ENCODE data around the gene PRICKLE4. TPM values are rescaled to one million over a fixed set of nuclear protein-coding genes. Genes with fewer than 3 reads are reported as not detected.

The PRICKLE4 gene
- total RNA-seq, 1 experiment from 2014 or later: 1.6 TPM

DNA sequence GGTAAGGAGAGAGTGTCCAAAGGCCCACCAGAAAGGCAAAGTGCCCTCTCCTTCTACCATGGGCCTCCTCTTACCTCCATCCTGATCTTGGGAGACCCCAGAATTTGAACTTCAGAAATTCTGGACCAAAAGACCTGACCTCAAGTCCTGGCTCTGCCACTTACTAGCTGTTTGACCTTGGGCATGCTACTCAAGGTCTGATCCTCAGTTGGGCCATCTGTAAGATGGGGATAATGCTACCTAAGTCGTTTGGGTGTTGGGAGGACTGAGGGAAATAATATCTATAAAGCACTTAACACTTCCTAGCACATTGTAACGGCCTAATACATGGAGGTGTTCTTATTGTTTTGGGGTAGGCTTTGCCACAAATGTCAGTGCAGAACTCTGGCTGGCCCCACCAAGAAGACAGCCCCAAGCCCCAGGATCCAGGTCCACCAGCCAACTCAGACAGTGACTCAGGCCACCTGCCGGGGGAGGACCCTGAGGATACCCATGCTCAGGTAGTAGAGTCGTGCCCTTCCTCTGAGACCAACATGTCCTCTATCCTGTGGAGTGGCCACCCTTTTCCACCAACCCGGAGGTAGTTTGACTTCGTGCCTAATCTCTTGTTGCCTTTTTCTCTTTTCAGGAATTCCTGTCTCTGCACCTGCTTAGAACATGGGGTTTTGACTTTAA is 2.7 kb downstream of the PRICKLE4 start:
- H3K4me3 ChIP-seq (ENCODE audit: low read depth in 2 of 2, low read length in 2 of 2): no peak overlapping the region
- intact Hi-C loops (cut with micrococcal nuclease; ENCODE audit: unreplicated experiment) (loop anchor here (5.0 to 10.0 kb wide), 2 partner anchors 48 to 259 kb away; partner anchors contain the start of gene TFEB), in situ Hi-C loops (cut with HindIII; ENCODE audit: low pct_unique_long_range_greater_than_20kb, low sequenced_read_pairs) (no loop called here)
- ATAC-seq (no peak), DNase-seq (ENCODE audit: low read depth, low spot score) (no peak)
- no TSS peak for BruUV-seq (replicated peaks)
- TF ChIP-seq, protein P1, sequence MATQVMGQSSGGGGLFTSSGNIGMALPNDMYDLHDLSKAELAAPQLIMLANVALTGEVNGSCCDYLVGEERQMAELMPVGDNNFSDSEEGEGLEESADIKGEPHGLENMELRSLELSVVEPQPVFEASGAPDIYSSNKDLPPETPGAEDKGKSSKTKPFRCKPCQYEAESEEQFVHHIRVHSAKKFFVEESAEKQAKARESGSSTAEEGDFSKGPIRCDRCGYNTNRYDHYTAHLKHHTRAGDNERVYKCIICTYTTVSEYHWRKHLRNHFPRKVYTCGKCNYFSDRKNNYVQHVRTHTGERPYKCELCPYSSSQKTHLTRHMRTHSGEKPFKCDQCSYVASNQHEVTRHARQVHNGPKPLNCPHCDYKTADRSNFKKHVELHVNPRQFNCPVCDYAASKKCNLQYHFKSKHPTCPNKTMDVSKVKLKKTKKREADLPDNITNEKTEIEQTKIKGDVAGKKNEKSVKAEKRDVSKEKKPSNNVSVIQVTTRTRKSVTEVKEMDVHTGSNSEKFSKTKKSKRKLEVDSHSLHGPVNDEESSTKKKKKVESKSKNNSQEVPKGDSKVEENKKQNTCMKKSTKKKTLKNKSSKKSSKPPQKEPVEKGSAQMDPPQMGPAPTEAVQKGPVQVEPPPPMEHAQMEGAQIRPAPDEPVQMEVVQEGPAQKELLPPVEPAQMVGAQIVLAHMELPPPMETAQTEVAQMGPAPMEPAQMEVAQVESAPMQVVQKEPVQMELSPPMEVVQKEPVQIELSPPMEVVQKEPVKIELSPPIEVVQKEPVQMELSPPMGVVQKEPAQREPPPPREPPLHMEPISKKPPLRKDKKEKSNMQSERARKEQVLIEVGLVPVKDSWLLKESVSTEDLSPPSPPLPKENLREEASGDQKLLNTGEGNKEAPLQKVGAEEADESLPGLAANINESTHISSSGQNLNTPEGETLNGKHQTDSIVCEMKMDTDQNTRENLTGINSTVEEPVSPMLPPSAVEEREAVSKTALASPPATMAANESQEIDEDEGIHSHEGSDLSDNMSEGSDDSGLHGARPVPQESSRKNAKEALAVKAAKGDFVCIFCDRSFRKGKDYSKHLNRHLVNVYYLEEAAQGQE (IDR thresholded peaks at IDR 0.05; ENCODE audit: insufficient read depth in 1 of 2, low read depth in 2 of 2, low read length in 1 of 2): no peak
- TF ChIP-seq, protein P2, sequence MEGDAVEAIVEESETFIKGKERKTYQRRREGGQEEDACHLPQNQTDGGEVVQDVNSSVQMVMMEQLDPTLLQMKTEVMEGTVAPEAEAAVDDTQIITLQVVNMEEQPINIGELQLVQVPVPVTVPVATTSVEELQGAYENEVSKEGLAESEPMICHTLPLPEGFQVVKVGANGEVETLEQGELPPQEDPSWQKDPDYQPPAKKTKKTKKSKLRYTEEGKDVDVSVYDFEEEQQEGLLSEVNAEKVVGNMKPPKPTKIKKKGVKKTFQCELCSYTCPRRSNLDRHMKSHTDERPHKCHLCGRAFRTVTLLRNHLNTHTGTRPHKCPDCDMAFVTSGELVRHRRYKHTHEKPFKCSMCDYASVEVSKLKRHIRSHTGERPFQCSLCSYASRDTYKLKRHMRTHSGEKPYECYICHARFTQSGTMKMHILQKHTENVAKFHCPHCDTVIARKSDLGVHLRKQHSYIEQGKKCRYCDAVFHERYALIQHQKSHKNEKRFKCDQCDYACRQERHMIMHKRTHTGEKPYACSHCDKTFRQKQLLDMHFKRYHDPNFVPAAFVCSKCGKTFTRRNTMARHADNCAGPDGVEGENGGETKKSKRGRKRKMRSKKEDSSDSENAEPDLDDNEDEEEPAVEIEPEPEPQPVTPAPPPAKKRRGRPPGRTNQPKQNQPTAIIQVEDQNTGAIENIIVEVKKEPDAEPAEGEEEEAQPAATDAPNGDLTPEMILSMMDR (IDR thresholded peaks at IDR 0.05): no peak
- no peak for TF ChIP-seq TCF7L2 (IDR thresholded peaks at IDR 0.05; ENCODE audit: low read depth, low read length)
- TF ChIP-seq POLR2AphosphoS5 (IDR thresholded peaks at IDR 0.05; ENCODE audit: low read depth, low read length): no peak
- no peak for TF ChIP-seq SIN3A (IDR thresholded peaks at IDR 0.05; ENCODE audit: borderline replicate concordance, insufficient read depth, low read depth, low read length)
- H3K27ac ChIP-seq (ENCODE audit: low read length): no peak overlapping the region
- no peaks in the 10 kb centered on the region for H3K27me3 ChIP-seq (ENCODE audit: control insufficient read depth, insufficient read depth, low read length)
- POLR2A ChIA-PET: no interaction called here
- H3K4me1 ChIP-seq (ENCODE audit: control insufficient read depth, insufficient read depth, low read length): peaks cover 8% of the 10 kb centered on the region
- H3K36me3 ChIP-seq (ENCODE audit: control insufficient read depth, insufficient read depth, low read length): no peaks in the 10 kb centered on the region; the same call in 1 of the 2 replicates
- H3K9me3 ChIP-seq (ENCODE audit: control insufficient read depth, insufficient read depth, low read depth, low read length): no peaks in the 10 kb centered on the region
- CTCF ChIA-PET: interaction anchor here (1.0 kb wide), 1 partner anchor 180 kb away, joined by 3 read pairs; no protein-coding TSS in a partner anchor

DNA sequence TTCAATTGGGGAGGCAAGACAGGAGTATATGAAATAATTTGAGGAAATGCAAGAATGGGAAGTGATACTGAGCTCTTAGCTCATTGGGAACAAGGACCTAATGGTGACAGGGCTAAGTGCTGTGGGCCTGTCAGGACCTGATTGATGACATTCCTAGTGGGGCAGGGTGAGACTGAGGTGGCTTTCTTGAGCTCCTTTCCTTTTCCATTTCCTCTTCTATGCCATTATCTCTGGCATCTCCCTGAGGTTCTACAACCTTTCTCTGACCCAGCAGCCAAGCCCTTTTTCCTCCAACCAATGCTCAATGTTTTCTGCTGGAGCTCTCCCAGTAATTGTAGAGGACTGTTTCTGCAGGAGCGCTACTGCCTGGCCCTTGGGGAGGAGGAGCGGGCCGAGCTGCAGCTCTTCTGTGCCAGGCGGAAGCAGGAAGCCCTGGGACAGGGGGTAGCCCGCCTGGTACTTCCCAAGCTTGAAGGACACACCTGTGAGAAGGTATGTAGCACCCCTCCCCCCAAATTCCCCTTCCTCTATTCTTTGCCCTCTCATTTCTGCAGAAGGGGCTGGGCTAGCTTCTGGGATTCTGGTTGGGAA is 4.1 kb downstream of the PRICKLE4 start:
- BruUV-seq (replicated peaks): no TSS peak
- H3K27ac ChIP-seq (ENCODE audit: low read length): no peak overlapping the region
- DNase-seq (ENCODE audit: low read depth, low spot score) (no peak), ATAC-seq (no peak)
- no peaks in the 10 kb centered on the region for H3K27me3 ChIP-seq (ENCODE audit: control insufficient read depth, insufficient read depth, low read length)
- H3K9me3 ChIP-seq (ENCODE audit: control insufficient read depth, insufficient read depth, low read depth, low read length): no peaks in the 10 kb centered on the region
- H3K36me3 ChIP-seq (ENCODE audit: control insufficient read depth, insufficient read depth, low read length): peaks cover 8% of the 10 kb centered on the region
- TF ChIP-seq SIN3A (IDR thresholded peaks at IDR 0.05; ENCODE audit: borderline replicate concordance, insufficient read depth, low read depth, low read length): no peak
- TF ChIP-seq, protein P2 (IDR thresholded peaks at IDR 0.05): no peak
- no peak for TF ChIP-seq POLR2AphosphoS5 (IDR thresholded peaks at IDR 0.05; ENCODE audit: low read depth, low read length)
- TF ChIP-seq, protein P1 (IDR thresholded peaks at IDR 0.05; ENCODE audit: insufficient read depth in 1 of 2, low read depth in 2 of 2, low read length in 1 of 2): no peak
- TF ChIP-seq TCF7L2 (IDR thresholded peaks at IDR 0.05; ENCODE audit: low read depth, low read length): no peak
- ChIA-PET POLR2A (interaction anchor here (0.6 kb wide), 1 partner anchor 1108 kb away, joined by 4 read pairs; no protein-coding TSS in a partner anchor), CTCF (interaction anchor here (1.3 kb wide), 1 partner anchor 80 kb away, joined by 5 read pairs; no protein-coding TSS in a partner anchor)
- intact Hi-C loops (cut with micrococcal nuclease; ENCODE audit: unreplicated experiment) (loop anchor here (5.0 to 10.0 kb wide), 3 partner anchors 50 to 258 kb away; partner anchors contain the start of genes BYSL, MED20 and TFEB), in situ Hi-C loops (cut with HindIII; ENCODE audit: low pct_unique_long_range_greater_than_20kb, low sequenced_read_pairs) (no loop called here)
- peaks cover 7% of the 10 kb centered on the region; the same call in 1 of the 2 replicates for H3K4me1 ChIP-seq (ENCODE audit: control insufficient read depth, insufficient read depth, low read length)
- no peak overlapping the region for H3K4me3 ChIP-seq (ENCODE audit: low read depth in 2 of 2, low read length in 2 of 2)

All from Panc1 (cell line).